SU-DHL-6 (cell line): ENCODE results near the gene SORL1.
"Not testable (repeated sequence)": the region's sequence is repeated elsewhere in the genome, so short reads cannot be mapped to it uniquely, and the experiment has no call there.

ENCODE experiments used
- H2AFZ ChIP-seq: fragments of 200-600 bp; sonication (generic); 2 replicates; pipeline ENCODE4 v1.6.1; 2014; ENCODE audit warnings: low read depth, mild to moderate bottlenecking, moderate library complexity, mixed read lengths, antibody characterized with exemption, low read length; ENCODE audit not compliant: severe bottlenecking
- H3F3A ChIP-seq: fragments of 200-600 bp; shearing (Covaris generic); 2 replicates; pipeline ENCODE4 v1.6.0; 2016; ENCODE audit warnings: antibody characterized with exemption, mild to moderate bottlenecking; ENCODE audit not compliant: insufficient read depth
- H3K27ac ChIP-seq: fragments of 200-600 bp; sonication (generic); 2 replicates; pipeline ENCODE4 v1.5.1; 2016; ENCODE audit warnings: low read depth, mild to moderate bottlenecking, low read length, moderate library complexity, mixed read lengths
- H3K27me3 ChIP-seq: fragments of 200-600 bp; sonication (generic), shearing (Covaris generic); 2 replicates; pipeline ENCODE4 v1.6.0; 2014; ENCODE audit warnings: mild to moderate bottlenecking, low read length
- H3K36me3 ChIP-seq: fragments of 200-600 bp; sonication (generic); 2 replicates; pipeline ENCODE4 v1.6.1; 2014; ENCODE audit warnings: mild to moderate bottlenecking, low read length, mixed read lengths
- H3K4me2 ChIP-seq: fragments of 300-600, 200-600 bp; shearing (Covaris generic), sonication (generic); 2 replicates; pipeline ENCODE4 v1.6.0; 2014; ENCODE audit warnings: low read length, low read depth, mild to moderate bottlenecking; ENCODE audit not compliant: poor library complexity, severe bottlenecking
- H3K4me3 ChIP-seq: fragments of 200-600 bp; sonication (generic); 2 replicates; pipeline ENCODE4 v1.5.1; 2014; ENCODE audit warnings: antibody characterized with exemption, low read length, mild to moderate bottlenecking, mixed read lengths; ENCODE audit not compliant: insufficient read depth, poor library complexity, severe bottlenecking
- H3K79me2 ChIP-seq: fragments of 200-600 bp; sonication (generic); 2 replicates; pipeline ENCODE4 v1.6.1; 2014; ENCODE audit warnings: mild to moderate bottlenecking, low read length, moderate library complexity; ENCODE audit not compliant: insufficient read depth
- H3K9ac ChIP-seq: fragments of 200-600 bp; sonication (generic); 2 replicates; pipeline ENCODE4 v1.7.0; 2014; ENCODE audit warnings: mild to moderate bottlenecking, low read length
- H3K9me2 ChIP-seq: fragments of 200-600 bp; sonication (generic); replicated peaks from 2 replicates; pipeline ENCODE4 v1.6.1; 2014; ENCODE audit warnings: low read length; ENCODE audit not compliant: insufficient read depth
- H3K9me3 ChIP-seq: fragments of 200-600 bp; sonication (generic); 2 replicates; pipeline ENCODE4 v1.6.1; 2014; ENCODE audit warnings: low read length, mixed read lengths; ENCODE audit not compliant: insufficient read depth
- H4K20me1 ChIP-seq: fragments of 200-600 bp; sonication (generic); 2 replicates; pipeline ENCODE4 v1.6.1; 2014; ENCODE audit warnings: low read depth, mild to moderate bottlenecking, antibody characterized with exemption, low read length, moderate library complexity, mixed read lengths
- CTCF ChIP-seq: fragments of 200-600 bp; sonication (generic); IDR thresholded peaks from one replicate; pipeline ENCODE4 v1.5.1; 2017; ENCODE audit warnings: antibody characterized with exemption, mild to moderate bottlenecking, low read length, moderate library complexity; ENCODE audit not compliant: insufficient read depth, poor library complexity, severe bottlenecking
- EZH2phosphoT487 ChIP-seq: fragments of 200-600 bp; sonication (generic), shearing (Covaris generic); conservative IDR thresholded peaks from 2 replicates; pipeline ENCODE4 v1.6.1; 2018; ENCODE audit warnings: mild to moderate bottlenecking, antibody characterized with exemption, low read length, moderate library complexity, mixed read lengths

SORL1 gene

GRCh38 chr11:121636800-121637176 lies 184.7 kb downstream of the SORL1 start:
- peaks cover 16% of the 10 kb centered on the region for H3K36me3 ChIP-seq
- TF ChIP-seq CTCF (no peak), EZH2phosphoT487 (no peak)
- H4K20me1 ChIP-seq: no peaks in the 10 kb centered on the region; the same call in 1 of the 2 replicates
- no peak overlapping the region for H3K9ac ChIP-seq
- peaks cover 27% of the 10 kb centered on the region for H3F3A ChIP-seq
- no peak overlapping the region for H3K4me3 ChIP-seq
- no peak overlapping the region for H3K27ac ChIP-seq
- no peaks in the 10 kb centered on the region for H3K9me3 ChIP-seq
- H3K9me2 ChIP-seq: no peaks in the 10 kb centered on the region
- H2AFZ ChIP-seq: no peak overlapping the region
- H3K27me3 ChIP-seq: no peaks in the 10 kb centered on the region
- no peaks in the 10 kb centered on the region for H3K79me2 ChIP-seq
- no peak overlapping the region for H3K4me2 ChIP-seq

- H3K4me2 ChIP-seq, H3K9me2 ChIP-seq: not testable (repeated sequence)
Observed at GRCh38 chr11:121637587-121637986, 185.5 kb downstream of the SORL1 start.

DNA sequence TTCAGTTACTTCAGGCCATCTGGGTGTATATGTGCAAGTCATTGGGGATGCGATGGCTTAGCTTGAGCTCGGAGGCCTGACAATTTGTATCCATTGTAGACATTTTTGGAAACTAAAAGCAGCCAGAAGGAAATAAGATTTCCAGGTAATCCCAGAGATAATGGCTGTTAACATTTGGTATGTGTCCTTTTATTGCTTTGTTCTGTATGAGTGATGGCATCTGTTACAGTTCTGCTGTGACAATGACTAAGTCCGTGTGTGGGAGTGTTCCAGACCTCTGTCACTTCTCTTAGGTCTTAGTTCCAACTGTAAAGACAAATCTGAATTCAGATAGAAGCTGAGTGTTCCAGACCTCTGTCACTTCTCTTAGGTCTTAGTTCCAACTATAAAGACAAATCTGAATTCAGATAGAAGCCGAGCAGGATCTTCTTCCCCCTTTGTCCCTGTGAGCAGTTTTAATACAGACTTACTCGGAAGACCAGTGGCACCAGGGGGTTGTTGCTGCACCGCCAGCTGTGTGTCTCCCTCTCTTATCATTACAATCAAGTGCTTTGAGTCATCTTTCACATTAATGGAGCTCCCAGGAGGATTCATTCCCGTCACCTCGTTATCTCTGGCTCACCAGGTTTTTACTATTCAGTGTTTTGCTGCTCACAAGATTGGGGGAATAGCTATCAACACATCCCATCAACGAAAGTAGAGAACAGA lies 191.5 kb downstream of the SORL1 start:
- no peaks in the 10 kb centered on the region for H3K9me3 ChIP-seq
- H4K20me1 ChIP-seq: no peaks in the 10 kb centered on the region
- no peak overlapping the region for H3K27ac ChIP-seq
- no peaks in the 10 kb centered on the region for H3K27me3 ChIP-seq
- no peak overlapping the region for H3K9ac ChIP-seq
- no peak overlapping the region for H2AFZ ChIP-seq
- H3K4me2 ChIP-seq: no peak overlapping the region
- no peak overlapping the region for H3K4me3 ChIP-seq
- H3K36me3 ChIP-seq: no peaks in the 10 kb centered on the region
- TF ChIP-seq CTCF (no peak), EZH2phosphoT487 (no peak)
- H3F3A ChIP-seq: no peaks in the 10 kb centered on the region
- H3K9me2 ChIP-seq: no peaks in the 10 kb centered on the region
- no peaks in the 10 kb centered on the region for H3K79me2 ChIP-seq

More at GRCh38 chr11:121637587-121637986, 185.5 kb downstream of the SORL1 start:
- H3K36me3 ChIP-seq, H3K27ac ChIP-seq, H2AFZ ChIP-seq, H3K79me2 ChIP-seq, H3K9me3 ChIP-seq, H3K9ac ChIP-seq, H4K20me1 ChIP-seq, H3K27me3 ChIP-seq, H3K4me3 ChIP-seq: not testable (repeated sequence)
- H3F3A ChIP-seq: peaks cover 25% of the 10 kb centered on the region

DNA sequence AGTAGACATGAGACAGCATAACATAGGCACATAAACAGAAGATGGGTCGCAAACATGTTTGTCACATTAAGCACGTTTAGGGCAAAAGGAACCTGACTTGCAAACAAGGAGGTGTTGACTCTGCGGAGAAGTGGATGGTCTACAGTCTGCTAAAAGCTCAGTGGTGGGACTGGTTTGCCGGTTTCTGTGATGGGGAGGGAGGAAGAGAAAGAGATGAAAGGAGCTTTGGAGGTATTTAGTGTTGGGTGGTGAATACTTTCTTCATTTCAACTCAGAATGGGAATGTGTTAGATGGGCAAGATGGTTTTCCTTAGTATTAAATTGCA lies 192.0 kb downstream of the SORL1 start:
- no peaks in the 10 kb centered on the region for H3K9me3 ChIP-seq
- H2AFZ ChIP-seq: no peak overlapping the region
- no peaks in the 10 kb centered on the region for H3K27me3 ChIP-seq
- no peak overlapping the region for H3K4me3 ChIP-seq
- H4K20me1 ChIP-seq: no peaks in the 10 kb centered on the region
- H3F3A ChIP-seq: no peaks in the 10 kb centered on the region
- H3K9me2 ChIP-seq: no peaks in the 10 kb centered on the region
- no peak overlapping the region for H3K27ac ChIP-seq
- H3K79me2 ChIP-seq: no peaks in the 10 kb centered on the region
- H3K36me3 ChIP-seq: no peaks in the 10 kb centered on the region
- TF ChIP-seq CTCF (no peak), EZH2phosphoT487 (no peak)
- H3K4me2 ChIP-seq: no peak overlapping the region
- no peak overlapping the region for H3K9ac ChIP-seq
